Lower leg skin (tissue), 4 donors: ENCODE results near the gene AUTS2. TPM values are rescaled to one million over a fixed set of nuclear protein-coding genes. Genes with fewer than 3 reads are reported as not detected.
"Not testable (repeated sequence)": the region's sequence is repeated elsewhere in the genome, so short reads cannot be mapped to it uniquely, and the experiment has no call there.

ENCODE experiments used
- DNase-seq, 2 donors: peaks; one replicate each; pipeline ENCODE4 v3.0.0-alpha.2; 2019; ENCODE audit warnings: low spot score in 2 of 2
- H3K4me3 ChIP-seq: fragments of 200-600 bp; sonication (generic); 2 replicates; pipeline ENCODE4 v1.5.1; 2017; ENCODE audit warnings: mild to moderate bottlenecking, low read depth; ENCODE audit not compliant: poor library complexity, severe bottlenecking
- POLR2A ChIP-seq, 2 donors: fragments of 450-650 bp; IDR thresholded peaks; one replicate each; pipeline ENCODE4 v1.6.1; 2016 to 2017; ENCODE audit warnings: antibody characterized with exemption in 2 of 2, mild to moderate bottlenecking in 1 of 2, moderate library complexity in 1 of 2
- WGBS, 2 donors: methylation state at CpG; one replicate each; pipeline ENCODE4 v1.1.5; 2018; 5-methylcytosine and 5-hydroxymethylcytosine counted together
- intact Hi-C: fragments of 100-400 bp; cut with DNase I; formaldehyde crosslinking; loops from one replicate; pipeline ENCODE4 v1.15.0; 2023; ENCODE audit warnings: low total_unique reads
- total RNA-seq, 4 donors: library from RNA; depleted of rRNA; stranded (reverse); fragments of >200 nt; gene quantifications; one replicate each; pipeline ENCODE4 v1.1.0, GENCODE V29; 2016
- TF ChIP-seq, protein P1 (sequence below), 3 donors: fragments of 450-650 bp; IDR thresholded peaks; one replicate each; pipeline ENCODE4 v1.5.1; 2016; ENCODE audit warnings: antibody characterized with exemption in 3 of 3, mild to moderate bottlenecking in 3 of 3, moderate library complexity in 2 of 3

The AUTS2 gene
- total RNA-seq, 4 donors from 2014 or later: 30.8 to 41.9 (median 40.5) TPM

DNA sequence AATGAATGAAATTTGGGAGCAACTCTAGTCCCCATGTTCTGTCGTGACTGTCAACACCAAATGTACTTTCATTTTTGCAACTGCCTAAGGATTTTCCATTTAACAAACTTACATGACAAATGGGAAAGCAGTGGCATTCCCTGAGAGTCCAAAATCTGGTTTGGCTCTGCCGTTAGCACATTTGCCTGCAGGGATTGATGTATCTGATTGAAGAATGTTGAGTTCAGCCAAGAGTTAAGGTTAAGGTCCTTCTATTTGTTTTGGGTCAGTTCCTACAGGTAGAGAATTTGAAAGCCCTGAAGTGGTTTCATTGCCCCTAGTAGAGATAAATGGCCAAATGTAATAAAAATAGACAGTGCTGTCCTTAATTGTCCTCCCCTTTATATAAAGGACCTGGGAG lies 1127.2 kb downstream of the AUTS2 start:
- H3K4me3 ChIP-seq: no peak overlapping the region
- 60 to 61% methylated on average over 2 of the region's 2 CpGs for WGBS, 2 donors
- DNase-seq: no peak
- TF ChIP-seq, protein P1, sequence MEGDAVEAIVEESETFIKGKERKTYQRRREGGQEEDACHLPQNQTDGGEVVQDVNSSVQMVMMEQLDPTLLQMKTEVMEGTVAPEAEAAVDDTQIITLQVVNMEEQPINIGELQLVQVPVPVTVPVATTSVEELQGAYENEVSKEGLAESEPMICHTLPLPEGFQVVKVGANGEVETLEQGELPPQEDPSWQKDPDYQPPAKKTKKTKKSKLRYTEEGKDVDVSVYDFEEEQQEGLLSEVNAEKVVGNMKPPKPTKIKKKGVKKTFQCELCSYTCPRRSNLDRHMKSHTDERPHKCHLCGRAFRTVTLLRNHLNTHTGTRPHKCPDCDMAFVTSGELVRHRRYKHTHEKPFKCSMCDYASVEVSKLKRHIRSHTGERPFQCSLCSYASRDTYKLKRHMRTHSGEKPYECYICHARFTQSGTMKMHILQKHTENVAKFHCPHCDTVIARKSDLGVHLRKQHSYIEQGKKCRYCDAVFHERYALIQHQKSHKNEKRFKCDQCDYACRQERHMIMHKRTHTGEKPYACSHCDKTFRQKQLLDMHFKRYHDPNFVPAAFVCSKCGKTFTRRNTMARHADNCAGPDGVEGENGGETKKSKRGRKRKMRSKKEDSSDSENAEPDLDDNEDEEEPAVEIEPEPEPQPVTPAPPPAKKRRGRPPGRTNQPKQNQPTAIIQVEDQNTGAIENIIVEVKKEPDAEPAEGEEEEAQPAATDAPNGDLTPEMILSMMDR (IDR thresholded peaks at IDR 0.05): no peak
- TF ChIP-seq POLR2A (IDR thresholded peaks at IDR 0.05): no peak
- intact Hi-C loops: loop anchor here (10.0 kb wide), 1 partner anchor 1271 kb away; no protein-coding TSS in a partner anchor

DNA sequence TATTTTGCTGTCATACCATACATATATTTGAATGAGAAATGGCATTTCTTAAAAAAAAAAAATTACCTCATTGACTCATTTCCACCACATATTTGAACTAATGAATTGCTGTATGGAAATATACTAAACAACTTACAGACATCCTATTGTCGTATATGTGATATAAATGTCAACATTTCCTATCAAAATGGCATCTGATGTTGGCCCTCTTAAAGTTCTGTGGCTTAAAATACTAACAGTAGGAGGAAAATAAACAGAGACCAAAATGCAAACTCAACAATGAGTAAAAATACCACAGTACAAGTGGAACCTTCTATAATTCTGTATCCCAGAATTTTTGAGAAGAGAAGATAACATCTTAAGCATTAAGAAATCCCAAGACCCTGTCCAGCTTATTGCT lies 1128.0 kb downstream of the AUTS2 start:
- WGBS, 2 donors: 84 to 86% methylated on average over 1 of the region's 1 CpG
- no peak overlapping the region for H3K4me3 ChIP-seq
- no peak for DNase-seq
- TF ChIP-seq, protein P1 (IDR thresholded peaks at IDR 0.05): no peak
- TF ChIP-seq POLR2A (IDR thresholded peaks at IDR 0.05): no peak
- intact Hi-C loops: loop anchor here (10.0 kb wide), 1 partner anchor 1271 kb away; no protein-coding TSS in a partner anchor

DNA sequence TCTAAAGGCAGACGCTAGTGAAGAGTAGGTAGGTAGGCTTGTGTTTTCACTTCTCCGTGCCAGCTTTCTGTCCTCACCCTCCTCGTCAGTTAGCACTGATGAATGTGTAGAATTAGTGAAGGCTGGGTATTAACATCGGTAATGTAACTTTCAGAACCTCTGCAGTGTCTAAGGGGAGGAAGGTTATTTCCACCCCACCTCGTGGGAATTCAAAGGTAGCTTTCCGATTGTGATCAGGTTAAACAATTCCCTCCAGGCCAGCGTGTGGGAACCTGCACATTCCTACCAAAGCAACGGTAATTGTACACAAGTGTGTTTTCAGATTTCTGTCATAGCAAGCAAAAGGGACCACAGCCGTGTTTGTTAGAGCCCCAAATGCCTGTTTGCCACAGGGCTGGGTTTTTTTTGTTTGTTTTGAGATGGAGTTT lies 1128.7 kb downstream of the AUTS2 start:
- TF ChIP-seq POLR2A (IDR thresholded peaks at IDR 0.05): no peak
- TF ChIP-seq, protein P1 (IDR thresholded peaks at IDR 0.05): no peak
- 48 to 76% methylated on average over 9 of the region's 9 CpGs for WGBS, 2 donors
- no peak overlapping the region for H3K4me3 ChIP-seq
- intact Hi-C loops: loop anchor here (10.0 kb wide), 1 partner anchor 1272 kb away; no protein-coding TSS in a partner anchor
- DNase-seq: no peak

DNA sequence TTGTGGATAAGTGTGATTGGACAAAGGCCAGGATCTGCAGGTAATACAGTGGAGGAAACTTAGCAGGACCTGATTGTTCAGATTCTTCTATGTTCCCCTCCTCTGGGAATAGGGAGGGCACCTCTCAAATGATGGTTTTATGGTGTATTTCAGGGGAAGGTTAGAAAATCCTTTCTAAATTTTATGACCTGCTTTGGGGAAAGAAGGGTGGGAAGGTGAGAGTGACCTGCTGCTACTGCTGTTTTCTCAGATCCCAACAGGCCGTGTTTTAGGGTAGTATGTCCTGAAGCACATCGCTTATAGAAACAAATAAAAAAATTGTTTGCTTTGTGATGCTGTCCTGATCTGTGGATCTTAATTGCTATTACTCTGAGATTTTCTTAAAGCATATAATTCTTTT lies 1129.6 kb downstream of the AUTS2 start:
- TF ChIP-seq, protein P1 (IDR thresholded peaks at IDR 0.05): no peak
- no peak for TF ChIP-seq POLR2A (IDR thresholded peaks at IDR 0.05)
- intact Hi-C loops: loop anchor here (10.0 kb wide), 1 partner anchor 1273 kb away; no protein-coding TSS in a partner anchor
- H3K4me3 ChIP-seq: no peak overlapping the region
- WGBS, 2 donors: 78 to 91% methylated on average over 2 of the region's 2 CpGs
- DNase-seq: no peak

DNA sequence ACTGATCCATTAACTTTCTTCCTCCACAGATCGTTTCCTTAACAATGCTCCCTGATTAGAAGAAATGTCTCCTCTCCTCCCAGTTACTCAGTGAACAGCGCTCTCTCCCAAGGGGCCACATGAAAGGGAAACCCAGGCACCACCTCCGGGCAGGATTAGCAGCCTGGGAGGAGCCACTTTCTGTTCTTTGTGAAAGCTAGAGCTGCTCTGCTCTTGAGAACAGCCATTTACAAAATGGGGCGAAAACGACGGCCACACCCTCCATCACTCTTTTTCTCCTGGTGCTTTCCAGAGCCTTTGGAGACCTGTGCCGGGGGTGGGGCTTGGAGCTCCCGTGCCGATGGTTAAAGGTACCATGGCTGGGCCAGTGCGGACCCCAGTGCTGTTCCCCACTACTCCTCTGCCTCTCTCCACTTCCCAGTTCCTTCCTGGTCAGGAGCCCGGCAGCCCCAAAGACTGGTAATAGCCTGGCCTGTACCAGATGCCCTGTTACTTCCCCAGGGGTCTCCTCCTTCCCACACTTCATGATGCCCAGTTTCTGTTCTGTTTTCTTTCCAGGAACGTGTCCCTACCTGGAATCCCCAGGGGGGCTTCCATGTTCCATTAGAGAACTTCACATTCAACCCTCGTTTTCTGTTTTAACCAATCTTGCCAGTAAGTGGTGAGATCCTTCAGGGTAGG lies 1130.7 kb downstream of the AUTS2 start:
- intact Hi-C loops: loop anchor here (10.0 kb wide), 1 partner anchor 1274 kb away; no protein-coding TSS in a partner anchor
- TF ChIP-seq, protein P1 (IDR thresholded peaks at IDR 0.05): no peak
- no peak for TF ChIP-seq POLR2A (IDR thresholded peaks at IDR 0.05)
- no peak for DNase-seq
- WGBS, 2 donors: 33 to 60% methylated on average over 13 of the region's 13 CpGs
- no peak overlapping the region for H3K4me3 ChIP-seq

DNA sequence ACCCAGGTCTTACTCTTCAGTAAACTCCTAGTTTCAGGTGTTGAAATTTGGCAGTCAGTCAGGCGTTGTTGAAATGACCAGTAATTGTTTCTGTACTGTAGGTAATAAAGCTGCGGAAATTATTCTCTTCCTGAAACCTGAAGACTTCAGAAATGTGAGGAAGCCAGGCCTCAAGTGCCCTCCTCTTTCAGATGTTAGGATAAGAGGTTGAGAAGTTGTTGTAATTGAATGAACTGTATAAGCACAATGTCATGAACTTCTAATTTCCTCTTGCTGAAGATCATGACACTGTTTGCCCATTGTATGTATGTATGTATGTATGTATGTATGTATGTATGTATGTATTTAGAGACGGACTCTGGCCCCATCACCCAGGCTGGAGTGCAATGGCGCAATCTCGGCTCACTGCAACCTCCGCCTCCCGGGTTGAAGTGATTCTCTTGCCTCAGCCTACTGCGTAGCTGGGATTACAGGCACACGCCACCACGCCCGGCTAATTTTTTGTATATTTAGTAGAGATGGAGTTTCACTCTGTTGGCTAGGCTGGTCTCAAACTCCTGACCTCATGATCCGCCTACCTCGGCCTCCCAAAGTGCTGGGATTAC lies 1131.4 kb downstream of the AUTS2 start:
- DNase-seq, H3K4me3 ChIP-seq: not testable (repeated sequence)
- intact Hi-C loops: loop anchor here (10.0 kb wide), 1 partner anchor 1275 kb away; no protein-coding TSS in a partner anchor
- WGBS, 2 donors: 93 to 94% methylated on average over 13 of the region's 13 CpGs
